Suprapubic skin (tissue), 3 donors: ENCODE results near the gene UBC.

Experiments used
- CTCF ChIP-seq, 2 donors: fragments of 200-600 bp in 1 of 2; fragments of 450-650 bp in 1 of 2; sonication (generic) in 1 of 2; IDR thresholded peaks; one replicate each; pipeline ENCODE4 v1.5.1; 2016 to 2019; ENCODE audit warnings: antibody characterized with exemption in 2 of 2, mild to moderate bottlenecking in 1 of 2, moderate library complexity in 1 of 2
- EP300 ChIP-seq: sonication (generic); formaldehyde crosslinking; IDR thresholded peaks from one replicate; pipeline ENCODE4 v1.6.1; 2017; ENCODE audit warnings: antibody characterized with exemption
- POLR2A ChIP-seq, 2 donors: fragments of 450-650 bp; IDR thresholded peaks; one replicate each; pipeline ENCODE4 v1.6.1; 2017; ENCODE audit warnings: antibody characterized with exemption in 2 of 2, mild to moderate bottlenecking in 2 of 2, moderate library complexity in 2 of 2

GRCh38 chr12:124878795-124879516 is 35.5 kb downstream of the UBC start:
- TF ChIP-seq CTCF (IDR thresholded peaks at IDR 0.05) (no peak), POLR2A (IDR thresholded peaks at IDR 0.05) (no peak), EP300 (no peak)
